Spleen (tissue), 11 donors: ENCODE data around the gene SYNC. TPM values are rescaled to one million over a fixed set of nuclear protein-coding genes. Genes with fewer than 3 reads are reported as not detected.
"Not testable (repeated sequence)": the region's sequence is repeated elsewhere in the genome, so short reads cannot be mapped to it uniquely, and the experiment has no call there.

Experiments
- DNase-seq: peaks from one replicate; pipeline ENCODE4 v3.0.0-alpha.2; 2020
- H3K27ac ChIP-seq, 8 donors: fragments of 200-600 bp; sonication (generic) in 7 of 8; 1 replicate in 4 of 8; 2 replicates in 4 of 8; pipeline versions ENCODE4 v1.5.0 to v1.8.0; 2016 to 2021; ENCODE audit warnings: inconsistent platforms in 4 of 8, mild to moderate bottlenecking in 4 of 8, moderate library complexity in 1 of 8
- H3K27me3 ChIP-seq, 7 donors: fragments of 200-600 bp; sonication (generic) in 6 of 7; replicated peaks in 1 of 7; 1 replicate in 4 of 7; 2 replicates in 3 of 7; pipeline versions ENCODE4 v1.5.0 to v1.8.0; 2016 to 2021; ENCODE audit warnings: inconsistent platforms in 3 of 7, mild to moderate bottlenecking in 1 of 7
- H3K36me3 ChIP-seq, 6 donors: fragments of 200-600 bp; sonication (generic) in 5 of 6; 1 replicate in 4 of 6; 2 replicates in 2 of 6; pipeline versions ENCODE4 v1.5.0 to v1.8.0; 2016 to 2021; ENCODE audit warnings: inconsistent platforms in 2 of 6
- H3K4me1 ChIP-seq, 6 donors: fragments of 200-600 bp; sonication (generic) in 5 of 6; 1 replicate in 3 of 6; 2 replicates in 3 of 6; pipeline versions ENCODE4 v1.5.0 to v1.8.0; 2016 to 2021; ENCODE audit warnings: inconsistent platforms in 3 of 6
- H3K4me3 ChIP-seq, 8 donors: fragments of 200-600 bp; sonication (generic) in 7 of 8; 1 replicate in 4 of 8; 2 replicates in 4 of 8; pipeline versions ENCODE4 v1.5.0 to v1.8.0; 2016 to 2021; ENCODE audit warnings: inconsistent platforms in 4 of 8, mild to moderate bottlenecking in 4 of 8, moderate library complexity in 2 of 8
- H3K9me3 ChIP-seq, 8 donors: fragments of 200-600 bp; sonication (generic) in 7 of 8; 1 replicate in 4 of 8; 2 replicates in 4 of 8; pipeline versions ENCODE4 v1.5.0 to v1.8.0; 2016 to 2021; ENCODE audit warnings: inconsistent platforms in 4 of 8
- CTCF ChIP-seq, 11 experiments: fragments of 200-600 bp in 7 of 11; fragments of 450-650 bp in 4 of 11; sonication (generic) in 4 of 11; IDR thresholded peaks in 8 of 11; conservative IDR thresholded peaks in 3 of 11; 1 replicate in 7 of 11; 2 replicates in 4 of 11; pipeline versions ENCODE4 v1.4.0 to v1.8.0; 2016 to 2021; ENCODE audit warnings: antibody characterized with exemption in 11 of 11, inconsistent platforms in 4 of 11, mild to moderate bottlenecking in 1 of 11
- POLR2A ChIP-seq, 3 donors: fragments of 450-650 bp; IDR thresholded peaks; one replicate each; pipeline ENCODE4 v1.5.1; 2017; ENCODE audit warnings: antibody characterized with exemption in 3 of 3, mild to moderate bottlenecking in 1 of 3
- POLR2AphosphoS5 ChIP-seq, 3 donors: sonication (generic); formaldehyde crosslinking; IDR thresholded peaks; one replicate each; pipeline ENCODE4 v1.5.1; 2017; ENCODE audit warnings: antibody characterized with exemption in 3 of 3
- WGBS, 5 donors: extraction: QIAGEN DNeasy Blood & Tissue Kit in 3 of 5; methylation state at CpG; one replicate each; pipeline versions ENCODE4 v1.1.5 to v1.1.7; 2013 to 2018; 5-methylcytosine and 5-hydroxymethylcytosine counted together
- intact Hi-C: fragments of 100-400 bp; cut with DNase I; formaldehyde crosslinking; loops from one replicate; pipeline ENCODE4 v1.15.0; 2023; ENCODE audit warnings: low total_unique reads
- polyA plus RNA-seq, 3 donors: library from polyadenylated mRNA; stranded (reverse); fragments of 200-250 nt; gene quantifications; one replicate each; pipeline ENCODE4 v1.2.1, GENCODE V29; 2013
- total RNA-seq, 7 donors: library from RNA; depleted of rRNA in 3 of 7; stranded (reverse); fragments of >200 nt in 3 of 7; fragmentation: NEBNext Ultra II Directional in 4 of 7; extraction: Animal tissue kit (Norgen Biotek cat#: 25700) in 4 of 7; gene quantifications; one replicate each; pipeline versions ENCODE4 v1.1.0 to v1.2.1, GENCODE V29; 2016 to 2021
- donor health status: healthy with polysubstance abuse.
- donor health status: DM: no; HTN: no; CAD: no; lungs with moderate emphysema.
- donor health status: DM: no; HTN: no; CAD: no.
- donor health status: Bipolar disorder and iron deficiency.
- donor health status: healthy.
- donor health status: DM: no; HTN: no; CAD: no.
- donor health status: DM: yes; HTN: yes; CAD: no.

SYNC gene
- total and polyA plus RNA-seq, 10 donors = 1.2 to 9.2 (median 5.6) TPM

GRCh38 chr1:32703479-32704291 is 1.1 kb upstream of the SYNC start:
- H3K4me3 ChIP-seq = peak overlapping the region in 4 of 8 donors; percentile 33 to 70 (median 51)
- H3K27me3 ChIP-seq = peaks cover 0 to 46% (median 20%) of the 10 kb centered on the region in 7 donors
- intact Hi-C loops = no loop called here
- H3K27ac ChIP-seq = peak overlapping the region in 2 of 8 donors; percentile 69 to 79
- TF ChIP-seq POLR2A (IDR thresholded peaks at IDR 0.05) (no peak), POLR2AphosphoS5 (IDR thresholded peaks at IDR 0.05) (no peak), CTCF (IDR thresholded peaks at IDR 0.05 in 8 of 11, conservative IDR thresholded peaks at IDR 0.05 in 3 of 11) (no peak)
- H3K36me3 ChIP-seq = no peaks in the 10 kb centered on the region
- H3K4me1 ChIP-seq = peaks cover 3 to 35% (median 23%) of the 10 kb centered on the region in 6 donors
- WGBS, 5 donors = 65 to 75% (median 70%) methylated on average over 17 to 18 of the region's 18 CpGs
- no peaks in the 10 kb centered on the region for H3K9me3 ChIP-seq
- peak; percentile 64 for DNase-seq

- H3K36me3 ChIP-seq = no peaks in the 10 kb centered on the region
- WGBS, 5 donors = 13 to 18% (median 16%) methylated on average over 17 to 27 of the region's 27 CpGs
- TF ChIP-seq POLR2A (IDR thresholded peaks at IDR 0.05) (no peak), CTCF (IDR thresholded peaks at IDR 0.05 in 8 of 11, conservative IDR thresholded peaks at IDR 0.05 in 3 of 11) (no peak), POLR2AphosphoS5 (IDR thresholded peaks at IDR 0.05) (no peak)
- H3K27me3 ChIP-seq = peaks cover 0 to 46% (median 20%) of the 10 kb centered on the region in 7 donors
- peak; percentile 76 for DNase-seq
- peaks cover 3 to 40% (median 23%) of the 10 kb centered on the region in 6 donors for H3K4me1 ChIP-seq
- H3K9me3 ChIP-seq = no peaks in the 10 kb centered on the region
- H3K4me3 ChIP-seq = peak overlapping the region; percentile 33 to 70 (median 42)
- intact Hi-C loops = no loop called here
- peak overlapping the region in 6 of 8 donors; percentile 48 to 79 (median 67) for H3K27ac ChIP-seq
Measured at GRCh38 chr1:32701951-32702598, 495 bp downstream of the SYNC start.

GRCh38 chr1:32701421-32701911 is 1.1 kb downstream of the SYNC start:
- Histone ChIP-seq H3K36me3 (no peaks in the 10 kb centered on the region), H3K9me3 (no peaks in the 10 kb centered on the region), H3K4me3 (peak overlapping the region in 5 of 8 donors; percentile 33 to 70 (median 48)), H3K27ac (peak overlapping the region in 7 of 8 donors; percentile 41 to 79 (median 67)), H3K4me1 (peaks cover 3 to 40% (median 23%) of the 10 kb centered on the region in 6 donors), H3K27me3 (peaks cover 0 to 46% (median 20%) of the 10 kb centered on the region in 7 donors)
- intact Hi-C loops = no loop called here
- TF ChIP-seq POLR2AphosphoS5 (IDR thresholded peaks at IDR 0.05) (peak in 2 of 3 donors; percentile 46 to 58), POLR2A (IDR thresholded peaks at IDR 0.05) (no peak)
- WGBS, 5 donors = 21 to 50% (median 43%) methylated on average over 5 to 6 of the region's 6 CpGs
- DNase-seq = peak; percentile 54

GRCh38 chr1:32696996-32697395 is 5.6 kb downstream of the SYNC start:
- H3K9me3 ChIP-seq, H3K36me3 ChIP-seq, intact Hi-C loops, H3K27me3 ChIP-seq, H3K27ac ChIP-seq, H3K4me3 ChIP-seq, DNase-seq: not testable (repeated sequence)
- peaks cover 3 to 41% (median 26%) of the 10 kb centered on the region in 6 donors for H3K4me1 ChIP-seq
- WGBS, 5 donors = 91 to 98% (median 94%) methylated on average over 8 of the region's 8 CpGs
